ENCODE measurements around the gene TMEM212. TPM values are rescaled to one million over a fixed set of nuclear protein-coding genes. Genes with fewer than 3 reads are reported as not detected.
"Not testable (repeated sequence)": the region's sequence is repeated elsewhere in the genome, so short reads cannot be mapped to it uniquely, and the experiment has no call there.

TMEM212 gene
- total RNA-seq, 1 experiment from 2014 or later, result not detected

DNA sequence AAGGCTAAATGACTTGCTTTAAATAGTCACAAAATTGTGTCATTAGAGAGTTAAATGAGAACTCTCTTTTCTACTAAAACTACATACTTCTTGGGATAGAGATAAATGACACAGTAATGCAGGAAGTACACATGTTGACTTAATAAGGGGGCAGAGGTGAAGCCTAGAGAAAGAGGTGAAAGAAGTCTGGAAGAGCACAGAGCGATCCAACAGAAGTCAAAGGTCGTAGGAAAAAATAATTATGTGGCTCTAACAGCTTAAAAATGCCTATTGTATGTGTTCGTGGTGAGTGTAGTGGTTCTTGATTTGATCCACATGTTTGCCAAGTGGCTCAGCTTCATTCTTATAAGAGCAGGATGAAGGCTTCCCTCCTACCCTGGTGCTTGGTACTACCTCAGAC lies 61.7 kb downstream of the TMEM212 start:
- TF ChIP-seq, protein P1, sequence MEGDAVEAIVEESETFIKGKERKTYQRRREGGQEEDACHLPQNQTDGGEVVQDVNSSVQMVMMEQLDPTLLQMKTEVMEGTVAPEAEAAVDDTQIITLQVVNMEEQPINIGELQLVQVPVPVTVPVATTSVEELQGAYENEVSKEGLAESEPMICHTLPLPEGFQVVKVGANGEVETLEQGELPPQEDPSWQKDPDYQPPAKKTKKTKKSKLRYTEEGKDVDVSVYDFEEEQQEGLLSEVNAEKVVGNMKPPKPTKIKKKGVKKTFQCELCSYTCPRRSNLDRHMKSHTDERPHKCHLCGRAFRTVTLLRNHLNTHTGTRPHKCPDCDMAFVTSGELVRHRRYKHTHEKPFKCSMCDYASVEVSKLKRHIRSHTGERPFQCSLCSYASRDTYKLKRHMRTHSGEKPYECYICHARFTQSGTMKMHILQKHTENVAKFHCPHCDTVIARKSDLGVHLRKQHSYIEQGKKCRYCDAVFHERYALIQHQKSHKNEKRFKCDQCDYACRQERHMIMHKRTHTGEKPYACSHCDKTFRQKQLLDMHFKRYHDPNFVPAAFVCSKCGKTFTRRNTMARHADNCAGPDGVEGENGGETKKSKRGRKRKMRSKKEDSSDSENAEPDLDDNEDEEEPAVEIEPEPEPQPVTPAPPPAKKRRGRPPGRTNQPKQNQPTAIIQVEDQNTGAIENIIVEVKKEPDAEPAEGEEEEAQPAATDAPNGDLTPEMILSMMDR (conservative IDR thresholded peaks at IDR 0.05), result no peak
- no peak overlapping the region for H3K14ac ChIP-seq (ENCODE audit: insufficient read depth, low read length)
- Mint-ChIP-seq H3K4me1 (no peaks in the 10 kb centered on the region), H3K9me3 (peaks cover 23 to 30% of the 10 kb centered on the region in 2 experiments), H3K27me3 (ENCODE audit: low read depth) (no peaks in the 10 kb centered on the region), H3K36me3 (ENCODE audit: insufficient read depth in 1 of 3, low read depth in 3 of 3) (peaks cover 10 to 18% (median 14%) of the 10 kb centered on the region in 3 experiments), H3K4me3 (no peak overlapping the region), H3K27ac (no peak overlapping the region)
- no CpG with 5 or more reads among the region's 3 CpGs for WGBS (ENCODE audit: extremely low coverage, insufficient read length, low lambda C conversion rate)
- no peak overlapping the region for H3K27ac ChIP-seq (ENCODE audit: insufficient read length, low read depth, low read length)
- no peaks in the 10 kb centered on the region for H3K79me2 ChIP-seq (ENCODE audit: insufficient read depth, low read length)
- H3K27me3 ChIP-seq (ENCODE audit: insufficient read depth, low read length), result no peaks in the 10 kb centered on the region
- no peak overlapping the region for H3K23ac ChIP-seq (ENCODE audit: insufficient read length, low read depth, low read length)
- no peak overlapping the region for H3K56ac ChIP-seq (ENCODE audit: insufficient read length, low read depth, low read length)
- no peak overlapping the region for H3K9ac ChIP-seq (ENCODE audit: extremely low read depth, insufficient read length, low read length)
- H3K4ac ChIP-seq (ENCODE audit: low read depth, low read length), result no peak overlapping the region
- no peaks in the 10 kb centered on the region for H4K20me1 ChIP-seq (ENCODE audit: control insufficient read depth, insufficient read depth, insufficient read length)
- no peak overlapping the region for H2BK15ac ChIP-seq (ENCODE audit: low read depth, low read length)
- H4K8ac ChIP-seq (replicated peaks; ENCODE audit: insufficient read length, low read depth, low read length), result no peak overlapping the region
- H2AFZ ChIP-seq (ENCODE audit: low read length), result no peak overlapping the region
- no peak overlapping the region for H3T11ph ChIP-seq (ENCODE audit: low read length)
- H3K9me3 ChIP-seq (ENCODE audit: control insufficient read depth, low read depth, low read length), result peaks cover 8% of the 10 kb centered on the region
- no peak overlapping the region for H4K5ac ChIP-seq (ENCODE audit: insufficient read length, low read depth, low read length)
- H2BK12ac ChIP-seq (ENCODE audit: insufficient read length, low read depth, low read length), result no peak overlapping the region
- no peaks in the 10 kb centered on the region for H3K79me1 ChIP-seq (ENCODE audit: insufficient read depth, low read depth, low read length, poor library complexity, severe bottlenecking)
- no peak overlapping the region for H2BK120ac ChIP-seq (ENCODE audit: low read depth, low read length, poor library complexity, severe bottlenecking)
- no peak overlapping the region for H3K4me2 ChIP-seq (ENCODE audit: insufficient read depth, insufficient read length, low read length)
- no peaks in the 10 kb centered on the region for H3K4me1 ChIP-seq (ENCODE audit: insufficient read depth, low read length)
- no peak overlapping the region for H2BK20ac ChIP-seq (ENCODE audit: low read depth, low read length, poor library complexity, severe bottlenecking)
- no peak for DNase-seq
- no peaks in the 10 kb centered on the region for H3K23me2 ChIP-seq (ENCODE audit: insufficient read length, low read depth, low read length, poor library complexity, severe bottlenecking)
- no peak overlapping the region for H2BK5ac ChIP-seq (ENCODE audit: insufficient read length, low read length)
- no peak overlapping the region for H2AK5ac ChIP-seq (ENCODE audit: insufficient read length, low read length)
- no peak overlapping the region for H4K91ac ChIP-seq (ENCODE audit: insufficient read length, low read depth, low read length)
- H3K18ac ChIP-seq (ENCODE audit: insufficient read length, low read depth, low read length), result no peak overlapping the region

- not testable (repeated sequence) for H3K27me3 ChIP-seq (ENCODE audit: insufficient read depth, low read length); H4K5ac ChIP-seq (ENCODE audit: insufficient read length, low read depth, low read length); H3K9ac ChIP-seq (ENCODE audit: extremely low read depth, insufficient read length, low read length); H3K14ac ChIP-seq (ENCODE audit: insufficient read depth, low read length); H2BK20ac ChIP-seq (ENCODE audit: low read depth, low read length, poor library complexity, severe bottlenecking); H2BK5ac ChIP-seq (ENCODE audit: insufficient read length, low read length); H3K4ac ChIP-seq (ENCODE audit: low read depth, low read length); H3K18ac ChIP-seq (ENCODE audit: insufficient read length, low read depth, low read length); H3K23me2 ChIP-seq (ENCODE audit: insufficient read length, low read depth, low read length, poor library complexity, severe bottlenecking); H3K27ac ChIP-seq (ENCODE audit: insufficient read length, low read depth, low read length); H3K79me2 ChIP-seq (ENCODE audit: insufficient read depth, low read length); H3K4me3 Mint-ChIP-seq; H2AFZ ChIP-seq (ENCODE audit: low read length); H3K4me1 Mint-ChIP-seq; H3T11ph ChIP-seq (ENCODE audit: low read length); H4K8ac ChIP-seq (replicated peaks; ENCODE audit: insufficient read length, low read depth, low read length); H3K27ac Mint-ChIP-seq; H2AK5ac ChIP-seq (ENCODE audit: insufficient read length, low read length); H4K91ac ChIP-seq (ENCODE audit: insufficient read length, low read depth, low read length); H3K4me1 ChIP-seq (ENCODE audit: insufficient read depth, low read length); DNase-seq; H2BK15ac ChIP-seq (ENCODE audit: low read depth, low read length); H2BK120ac ChIP-seq (ENCODE audit: low read depth, low read length, poor library complexity, severe bottlenecking); H3K27me3 Mint-ChIP-seq (ENCODE audit: low read depth); H3K23ac ChIP-seq (ENCODE audit: insufficient read length, low read depth, low read length); H3K9me3 ChIP-seq (ENCODE audit: control insufficient read depth, low read depth, low read length); H3K4me2 ChIP-seq (ENCODE audit: insufficient read depth, insufficient read length, low read length); H2BK12ac ChIP-seq (ENCODE audit: insufficient read length, low read depth, low read length); H3K56ac ChIP-seq (ENCODE audit: insufficient read length, low read depth, low read length); H4K20me1 ChIP-seq (ENCODE audit: control insufficient read depth, insufficient read depth, insufficient read length); H3K79me1 ChIP-seq (ENCODE audit: insufficient read depth, low read depth, low read length, poor library complexity, severe bottlenecking)
- H3K9me3 Mint-ChIP-seq, result peaks cover 34 to 42% of the 10 kb centered on the region in 2 experiments
- WGBS (ENCODE audit: extremely low coverage, insufficient read length, low lambda C conversion rate), result no CpG with 5 or more reads among the region's 6 CpGs
- H3K36me3 Mint-ChIP-seq (ENCODE audit: insufficient read depth in 1 of 3, low read depth in 3 of 3), result peaks cover 13 to 28% (median 14%) of the 10 kb centered on the region in 3 experiments
Observed at GRCh38 chr3:171906503-171906902, 63.4 kb downstream of the TMEM212 start.

Measured in H9 (cell line).